A673 (cell line): ENCODE results near the gene GRIA1.

Experiments
- EZH2 ChIP-seq: fragments of 200-600 bp; sonication (generic); IDR thresholded peaks from 2 replicates; pipeline ENCODE4 v1.6.1; 2017; ENCODE audit warnings: borderline replicate concordance, low read depth, mild to moderate bottlenecking, mixed read lengths, antibody characterized with exemption, low read length; ENCODE audit not compliant: poor library complexity, severe bottlenecking
- TF ChIP-seq, protein P1 (sequence below): fragments of 300-800, 200-600 bp; sonication (generic); conservative IDR thresholded peaks from 2 replicates; pipeline ENCODE4 v1.5.1; 2017; ENCODE audit warnings: low read depth, mild to moderate bottlenecking, antibody characterized with exemption, low read length, moderate library complexity, mixed read lengths

GRCh38 chr5:153641183-153641688 is 150.8 kb downstream of the GRIA1 start:
- TF ChIP-seq, protein P1, sequence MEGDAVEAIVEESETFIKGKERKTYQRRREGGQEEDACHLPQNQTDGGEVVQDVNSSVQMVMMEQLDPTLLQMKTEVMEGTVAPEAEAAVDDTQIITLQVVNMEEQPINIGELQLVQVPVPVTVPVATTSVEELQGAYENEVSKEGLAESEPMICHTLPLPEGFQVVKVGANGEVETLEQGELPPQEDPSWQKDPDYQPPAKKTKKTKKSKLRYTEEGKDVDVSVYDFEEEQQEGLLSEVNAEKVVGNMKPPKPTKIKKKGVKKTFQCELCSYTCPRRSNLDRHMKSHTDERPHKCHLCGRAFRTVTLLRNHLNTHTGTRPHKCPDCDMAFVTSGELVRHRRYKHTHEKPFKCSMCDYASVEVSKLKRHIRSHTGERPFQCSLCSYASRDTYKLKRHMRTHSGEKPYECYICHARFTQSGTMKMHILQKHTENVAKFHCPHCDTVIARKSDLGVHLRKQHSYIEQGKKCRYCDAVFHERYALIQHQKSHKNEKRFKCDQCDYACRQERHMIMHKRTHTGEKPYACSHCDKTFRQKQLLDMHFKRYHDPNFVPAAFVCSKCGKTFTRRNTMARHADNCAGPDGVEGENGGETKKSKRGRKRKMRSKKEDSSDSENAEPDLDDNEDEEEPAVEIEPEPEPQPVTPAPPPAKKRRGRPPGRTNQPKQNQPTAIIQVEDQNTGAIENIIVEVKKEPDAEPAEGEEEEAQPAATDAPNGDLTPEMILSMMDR: no peak
- TF ChIP-seq EZH2: no peak
